HG03066 (cell line): ENCODE data around the gene CCDC63.

ENCODE experiments used
- ATAC-seq: cut with Tn5 transposase; IDR thresholded peaks from one replicate; pipeline ENCODE4 v1.9.1; 2021; ENCODE audit warnings: low read depth; ENCODE audit not compliant: unreplicated experiment

The CCDC63 gene

GRCh38 chr12:110920324-110920910, 73.6 kb downstream of the CCDC63 start, which contains the start of gene MYL2:
Gene MYL2 (minus strand): TSS chr12:110920579. CDS start chr12:110920529, 50 bp downstream.
- ATAC-seq, result no peak

DNA sequence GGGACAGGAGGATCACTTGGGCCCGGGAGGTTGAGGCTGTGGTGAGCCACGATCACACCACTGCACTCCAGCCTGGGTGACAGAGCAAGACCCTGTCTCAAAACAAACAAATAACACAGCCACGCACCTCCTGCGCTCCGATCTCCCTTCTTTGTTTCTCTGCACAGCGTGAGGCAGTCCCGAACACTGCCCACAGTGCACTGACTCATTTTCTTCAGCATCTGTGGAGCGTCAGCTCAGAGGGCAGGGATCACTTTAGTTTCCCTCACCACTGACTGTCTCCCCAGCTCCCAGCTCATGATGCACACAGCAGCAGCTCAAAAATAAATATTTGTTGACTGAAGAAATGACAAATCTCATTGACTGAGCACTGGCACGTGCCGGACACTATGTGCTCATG, 74.5 kb downstream of the CCDC63 start:
- ATAC-seq, result no peak

DNA sequence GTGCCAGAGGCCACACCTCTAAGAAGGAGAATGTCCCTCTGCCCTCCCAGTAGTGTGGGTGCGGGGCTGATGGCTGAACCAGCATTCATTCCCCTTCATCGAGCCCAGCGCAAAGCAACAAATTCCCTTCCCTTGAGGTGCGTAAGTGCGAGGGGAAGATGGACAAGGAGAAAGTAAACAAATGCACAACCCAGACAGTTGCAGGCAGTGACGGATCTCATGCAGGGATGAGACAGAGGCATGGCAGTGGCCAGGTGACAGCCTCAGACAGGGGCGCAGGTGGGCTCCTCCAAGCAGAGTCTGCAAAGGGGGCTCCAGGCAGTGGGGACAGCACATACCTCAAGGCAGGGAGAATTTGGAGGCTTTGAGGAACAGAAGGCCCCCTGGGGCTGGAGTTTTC, 75.9 kb downstream of the CCDC63 start:
- no peak for ATAC-seq

DNA sequence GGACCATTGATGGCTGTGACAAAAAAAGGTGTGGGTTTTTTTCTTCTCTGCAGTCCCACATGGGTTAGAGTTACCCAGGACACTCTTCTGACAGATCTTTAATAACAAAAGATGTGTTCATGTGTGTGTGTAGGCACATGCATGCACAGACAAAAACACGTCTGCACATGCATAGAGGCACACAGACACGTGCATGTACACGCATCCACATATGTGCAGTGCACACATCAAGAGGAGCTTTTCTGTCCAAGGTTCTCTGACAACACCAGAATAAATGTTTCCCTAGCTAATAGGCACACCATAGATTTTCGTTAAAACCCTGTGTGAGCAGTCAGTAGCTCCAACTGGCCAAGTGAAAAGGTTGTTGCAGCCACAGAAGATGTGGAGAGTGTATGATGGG, 76.4 kb downstream of the CCDC63 start:
- no peak for ATAC-seq

- ATAC-seq, result no peak
These were observed 77.0 kb downstream of the CCDC63 start for GRCh38 chr12:110923692-110924334.

DNA sequence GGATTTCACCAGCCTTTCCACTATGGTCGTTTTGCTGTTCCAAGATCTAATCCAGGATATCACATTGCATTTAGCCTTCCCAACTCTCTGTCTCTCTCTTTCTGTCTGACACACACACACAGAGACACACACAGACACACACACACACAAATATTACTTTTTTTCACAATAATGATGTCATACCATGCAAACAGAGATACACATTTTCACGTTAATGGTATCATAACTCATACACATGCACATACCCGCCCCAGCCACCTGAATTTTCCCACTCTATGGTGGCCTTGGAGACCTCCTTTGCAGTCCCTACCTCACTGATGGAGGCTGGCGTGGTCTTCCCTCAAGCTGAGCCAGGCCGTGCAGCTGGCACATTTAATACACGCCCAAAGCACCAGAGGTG, 80.8 kb downstream of the CCDC63 start:
- ATAC-seq, result no peak

GRCh38 chr12:110928700-110929099, 81.9 kb downstream of the CCDC63 start:
- ATAC-seq, result no peak

DNA sequence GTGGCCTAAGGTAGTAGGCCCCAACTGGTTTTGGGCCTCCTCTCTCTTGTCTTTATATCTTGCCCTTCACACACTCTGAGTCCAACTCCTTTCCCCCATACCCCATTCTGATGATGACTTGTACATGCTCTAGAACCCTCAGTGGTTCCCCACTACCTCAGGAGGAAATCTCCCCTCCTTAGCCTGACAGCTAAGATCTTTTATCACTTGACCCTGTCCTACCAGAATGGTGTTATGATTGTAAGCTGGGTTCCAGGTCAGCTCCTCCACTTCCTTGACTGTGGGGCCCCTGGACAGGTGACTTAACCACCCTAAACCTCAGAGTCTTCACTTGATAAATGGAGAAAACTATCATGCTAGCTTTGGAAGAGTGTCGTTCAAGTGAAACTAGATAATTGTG, 83.0 kb downstream of the CCDC63 start:
- no peak for ATAC-seq

DNA sequence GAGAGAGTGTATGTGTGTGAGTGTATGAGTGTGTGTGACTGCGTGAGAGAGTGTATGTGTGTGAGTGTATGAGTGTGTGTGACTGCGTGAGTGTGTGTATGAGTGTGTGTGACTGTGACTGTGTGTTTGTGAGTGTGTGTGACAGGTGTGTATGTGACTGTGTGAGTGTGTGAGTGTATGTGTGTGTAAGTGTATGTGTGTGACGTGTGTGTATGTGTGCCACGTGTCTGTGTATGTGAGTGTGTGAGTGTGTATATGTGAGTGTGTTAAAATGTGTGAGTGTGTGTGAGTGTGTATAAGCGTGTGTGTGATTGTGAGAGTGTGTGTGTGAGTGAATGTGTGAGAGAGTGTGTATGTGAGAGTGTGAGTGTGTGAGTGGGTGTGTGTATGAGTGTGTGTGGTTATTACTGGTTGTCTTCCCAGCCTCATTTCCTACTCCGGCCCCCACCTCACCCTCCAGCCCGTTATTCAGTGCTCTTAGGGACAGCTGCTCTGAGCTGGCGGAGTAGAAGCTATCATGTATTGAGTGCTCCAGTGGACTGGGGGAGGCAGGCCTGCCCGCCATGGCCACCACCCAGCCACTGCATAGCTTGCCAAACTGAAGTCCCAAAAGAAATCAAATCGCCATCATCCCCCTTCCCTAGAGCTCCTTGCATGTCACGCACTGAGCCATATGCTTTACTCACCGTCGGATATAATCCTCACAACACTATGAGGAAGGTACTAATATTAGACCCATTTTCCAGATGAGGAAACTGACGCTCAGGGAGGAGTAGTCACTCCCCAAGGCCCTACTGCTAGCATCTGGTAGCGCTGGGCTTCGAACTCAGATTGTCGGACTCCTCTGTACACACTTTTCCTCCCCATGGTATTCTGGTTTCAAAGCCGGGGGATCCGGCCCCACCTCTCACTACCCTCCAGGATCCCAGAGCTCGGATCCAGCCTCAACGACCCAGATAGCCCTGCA, 83.8 kb downstream of the CCDC63 start:
- no peak for ATAC-seq

DNA sequence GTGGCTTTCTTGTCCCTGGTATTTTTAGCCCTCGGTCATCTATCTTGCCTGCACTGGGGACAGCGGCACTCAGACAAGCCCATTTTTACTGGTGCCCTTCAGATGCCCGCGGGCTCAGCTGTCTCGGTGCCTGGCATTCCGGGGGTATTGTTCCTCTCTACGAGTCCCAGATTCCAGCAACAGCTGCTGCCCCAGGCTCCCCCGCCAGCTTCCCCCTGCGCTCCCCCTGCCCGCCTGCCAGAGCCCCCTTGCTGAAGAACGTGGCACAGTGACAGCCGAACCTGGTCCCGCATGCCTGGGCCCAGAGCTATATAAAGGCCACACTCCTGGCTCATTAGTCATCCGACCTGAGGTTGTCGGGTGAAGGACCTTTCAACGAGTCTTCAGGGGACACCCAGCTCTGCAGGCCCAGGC, 84.5 kb downstream of the CCDC63 start:
- no peak for ATAC-seq

GRCh38 chr12:110932046-110932445, 85.3 kb downstream of the CCDC63 start:
- ATAC-seq, result no peak

DNA sequence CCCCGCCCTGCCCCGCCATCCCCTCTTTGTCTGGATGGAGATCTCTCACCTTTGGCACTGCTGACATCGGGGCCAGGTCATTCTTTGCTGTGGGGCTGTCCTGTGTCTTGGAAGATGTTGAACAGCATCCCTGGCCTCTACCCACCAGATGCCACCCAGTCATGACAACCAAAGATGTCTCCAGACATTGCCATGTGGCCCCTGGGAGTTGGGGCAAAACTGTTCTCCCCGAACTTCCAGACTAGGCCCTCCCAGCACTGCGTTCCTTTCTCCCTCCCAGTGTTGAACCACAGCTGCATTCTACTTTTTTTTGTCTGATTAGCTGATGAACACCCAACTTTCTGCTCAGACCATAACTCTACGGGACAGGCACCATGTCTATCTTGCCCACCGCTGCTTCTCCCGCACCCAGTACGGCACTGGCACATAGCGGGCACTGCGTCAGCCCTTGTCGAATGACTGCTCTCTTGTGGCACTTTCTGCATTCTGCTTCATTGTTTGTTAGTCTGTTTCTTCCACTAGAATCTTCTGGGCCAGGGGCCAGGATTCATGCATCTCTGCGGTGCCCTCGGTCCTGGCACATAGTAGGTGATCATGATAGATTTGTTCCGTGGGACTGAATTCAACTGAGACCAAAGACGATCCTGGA, 86.7 kb downstream of the CCDC63 start:
- ATAC-seq, result no peak

DNA sequence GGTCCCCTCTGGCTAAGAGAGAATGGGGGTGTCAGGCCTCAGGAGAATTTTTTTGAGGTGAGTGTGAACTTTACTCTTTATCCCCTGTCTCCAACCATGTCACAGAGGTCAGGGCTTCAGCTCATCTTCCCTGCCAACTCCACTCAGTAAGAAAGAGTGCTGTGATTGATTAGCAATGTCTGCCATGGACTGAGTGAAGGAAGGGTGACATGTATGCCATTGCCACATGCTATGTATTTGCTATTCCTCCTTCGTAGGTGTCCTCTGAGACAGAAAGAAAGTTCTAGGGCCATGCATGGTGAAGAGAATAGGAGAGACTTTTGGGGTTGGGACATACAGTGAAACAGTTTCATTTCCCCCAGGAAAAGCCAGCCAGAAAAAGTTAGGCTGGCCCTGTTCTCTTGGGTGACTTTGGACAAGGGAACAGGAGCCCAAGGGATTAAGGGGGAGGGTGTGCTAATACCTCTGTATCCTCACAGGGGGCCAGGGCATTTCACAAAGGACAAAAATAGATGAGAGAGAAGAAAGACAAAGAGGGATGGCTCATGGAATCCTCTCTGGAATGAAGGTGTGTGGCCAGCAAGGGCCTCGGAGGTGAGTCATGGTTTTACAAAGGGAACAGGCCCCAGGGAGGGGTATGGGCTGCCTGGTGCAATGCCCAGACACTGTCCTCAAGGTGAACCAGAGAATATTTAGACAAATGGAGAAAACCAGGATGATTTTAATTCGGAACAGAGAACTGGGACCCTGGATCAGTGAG, 87.5 kb downstream of the CCDC63 start:
- ATAC-seq, result no peak

GRCh38 chr12:110935588-110935987, 88.8 kb downstream of the CCDC63 start:
- no peak for ATAC-seq

DNA sequence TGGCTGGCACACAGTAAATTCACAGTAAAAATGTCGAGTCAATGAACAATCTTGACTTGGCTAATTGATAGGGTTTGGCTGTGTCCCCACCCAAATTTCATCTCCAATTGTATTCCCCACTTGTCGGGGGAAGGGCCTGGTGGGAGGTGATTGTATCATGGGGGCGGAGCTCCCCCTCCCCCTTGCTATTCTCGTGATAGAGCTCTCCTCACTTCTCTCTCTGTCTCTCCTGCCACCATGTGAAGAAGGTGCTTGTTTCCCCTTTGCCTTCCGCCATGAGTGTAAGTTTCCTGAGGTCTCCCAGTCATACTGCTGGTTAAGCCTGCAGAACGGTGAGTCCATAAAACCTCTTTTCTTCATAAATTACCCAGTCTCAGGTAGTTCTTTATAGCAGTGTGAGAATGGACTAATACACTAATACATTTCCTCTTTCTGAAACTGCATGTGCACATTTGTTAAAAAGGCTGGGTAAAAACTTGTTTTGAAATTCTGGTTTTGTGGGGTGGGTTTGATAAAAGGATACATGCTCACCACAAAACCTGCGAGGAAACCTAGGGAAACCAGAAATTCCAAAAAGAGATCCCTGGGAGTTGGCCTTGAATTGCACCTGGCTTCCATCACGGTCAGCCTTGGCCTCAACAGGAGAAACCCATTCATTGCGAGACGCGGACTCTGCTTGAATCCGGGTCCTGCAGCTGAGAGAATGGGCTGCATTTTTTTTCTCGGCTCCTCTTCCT, 89.7 kb downstream of the CCDC63 start:
- no peak for ATAC-seq

- ATAC-seq, result no peak
These were observed 90.4 kb downstream of the CCDC63 start for GRCh38 chr12:110937104-110937641.

- ATAC-seq, result no peak
These were observed 93.5 kb downstream of the CCDC63 start for GRCh38 chr12:110940296-110940695.

DNA sequence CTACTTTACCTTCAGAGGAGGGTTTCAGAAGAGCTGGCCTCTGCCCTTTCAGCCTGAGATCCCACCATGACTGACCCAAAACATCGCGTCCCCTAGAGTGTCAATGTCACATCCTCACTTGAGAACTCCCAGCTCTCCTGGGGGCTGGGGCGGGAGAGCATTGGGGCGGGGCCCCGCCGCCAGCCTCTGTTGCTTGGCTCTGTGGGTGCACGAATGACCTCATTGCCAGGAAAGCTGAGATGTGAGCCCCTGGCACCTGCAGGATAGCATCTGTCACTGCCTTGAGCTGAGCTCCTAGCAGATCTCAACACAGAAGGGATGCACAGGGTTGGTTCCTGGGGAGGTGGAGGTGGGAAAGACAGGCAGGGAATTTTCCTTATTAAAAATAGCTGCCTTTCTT, 94.1 kb downstream of the CCDC63 start:
- no peak for ATAC-seq

- ATAC-seq, result no peak
These were observed 94.6 kb downstream of the CCDC63 start for GRCh38 chr12:110941391-110941790.
